Skeletal muscle satellite cell (primary cell): ENCODE results near the gene ZDHHC8.

Experiments used
- H3K27me3 ChIP-seq: 2 replicates; pipeline ENCODE4 v1.7.0; 2013; ENCODE audit warnings: low read length; ENCODE audit not compliant: control insufficient read depth, insufficient read depth
- H3K36me3 ChIP-seq: 2 replicates; pipeline ENCODE4 v1.7.0; 2013; ENCODE audit warnings: mild to moderate bottlenecking, control low read depth, low read length; ENCODE audit not compliant: insufficient read depth
- H3K4me1 ChIP-seq: 2 replicates; pipeline ENCODE4 v1.7.0; 2013; ENCODE audit warnings: low read length; ENCODE audit not compliant: control insufficient read depth, insufficient read depth
- H3K4me2 ChIP-seq: 2 replicates; pipeline ENCODE4 v1.7.0; 2013; ENCODE audit warnings: mild to moderate bottlenecking, low read length
- H3K4me3 ChIP-seq: 2 replicates; pipeline ENCODE4 v1.7.0; 2013; ENCODE audit warnings: low read length
- H3K9ac ChIP-seq: 2 replicates; pipeline ENCODE4 v1.7.0; 2013; ENCODE audit warnings: mild to moderate bottlenecking, low read depth, low read length, moderate library complexity
- H3K9me3 ChIP-seq: replicated peaks from 2 replicates; pipeline ENCODE4 v1.7.0; 2013; ENCODE audit warnings: mild to moderate bottlenecking, control low read depth, low read length

Gene ZDHHC8

DNA sequence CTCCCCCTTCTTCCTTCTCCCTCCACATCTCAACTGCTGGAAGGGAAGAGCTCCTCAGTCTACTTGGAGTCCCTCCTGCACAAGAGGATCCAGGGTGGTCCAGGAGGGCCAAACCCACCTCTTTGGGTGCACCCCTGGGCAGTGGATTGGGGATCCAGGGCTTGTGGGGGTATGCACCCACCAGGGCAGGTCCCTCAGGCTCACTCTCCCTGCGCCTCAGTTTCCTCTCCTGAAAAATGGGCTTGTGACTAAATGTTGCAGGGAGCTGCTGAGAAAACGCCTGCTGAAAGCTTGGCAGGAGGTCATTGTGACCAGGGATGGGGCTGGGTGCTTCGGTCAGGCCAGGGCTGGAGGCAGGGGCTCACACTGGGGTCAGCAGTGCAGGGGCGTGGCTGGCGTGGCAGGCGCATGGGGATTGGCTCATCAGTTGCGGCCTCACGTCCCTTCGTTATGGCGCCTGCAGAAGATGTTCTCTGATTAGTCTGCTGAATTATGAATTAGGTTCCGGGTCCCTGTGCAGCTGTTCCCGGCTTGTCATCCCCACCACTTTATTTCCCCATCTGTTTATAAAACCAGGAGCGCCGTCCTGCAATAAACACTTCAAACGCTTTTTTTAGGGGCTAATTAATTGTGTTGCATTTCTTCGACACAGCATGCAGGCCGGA, 44.9 kb downstream of the ZDHHC8 start:
- no peak overlapping the region for H3K4me3 ChIP-seq
- H3K4me2 ChIP-seq = no peak overlapping the region
- no peaks in the 10 kb centered on the region for H3K4me1 ChIP-seq
- H3K9me3 ChIP-seq = no peaks in the 10 kb centered on the region
- H3K9ac ChIP-seq = no peak overlapping the region
- no peaks in the 10 kb centered on the region for H3K36me3 ChIP-seq
- H3K27me3 ChIP-seq = peaks cover 17% of the 10 kb centered on the region

DNA sequence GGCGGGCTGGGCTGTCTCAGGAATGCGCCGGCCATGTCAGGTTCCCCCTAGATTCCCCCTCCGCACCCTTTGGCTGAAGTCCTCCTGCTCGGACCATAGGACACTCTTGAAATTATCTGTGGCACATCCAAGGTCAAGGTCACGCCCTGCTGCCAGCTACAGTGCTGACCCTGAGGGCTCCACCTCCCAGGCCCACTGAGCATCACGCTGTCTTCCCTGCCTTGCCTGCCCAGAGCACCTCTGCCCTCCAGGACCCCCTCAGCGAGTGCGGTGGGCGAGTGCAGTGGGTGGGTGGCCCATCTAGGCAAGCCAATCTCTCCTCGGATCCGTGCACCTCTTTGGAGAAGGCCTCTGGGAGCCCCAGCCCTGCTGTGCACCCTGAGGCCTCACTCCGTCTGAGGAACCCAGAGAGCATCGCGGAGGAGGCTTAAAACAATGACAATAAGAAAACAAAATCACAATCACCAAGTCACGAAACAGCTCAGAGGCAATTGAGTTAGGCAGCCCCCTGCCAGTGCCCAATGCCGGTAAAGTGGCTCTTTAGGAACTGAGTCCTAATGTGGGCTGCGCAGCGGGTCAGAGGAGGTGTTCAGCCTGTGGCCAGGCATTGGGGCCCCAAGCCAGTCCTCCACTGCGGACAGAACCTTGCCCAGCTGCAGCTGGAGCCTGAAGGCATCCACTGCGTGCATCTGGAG, 45.8 kb downstream of the ZDHHC8 start:
- peaks cover 14% of the 10 kb centered on the region for H3K27me3 ChIP-seq
- H3K4me1 ChIP-seq = no peaks in the 10 kb centered on the region
- no peaks in the 10 kb centered on the region for H3K36me3 ChIP-seq
- no peak overlapping the region for H3K4me2 ChIP-seq
- H3K4me3 ChIP-seq = no peak overlapping the region
- H3K9ac ChIP-seq = no peak overlapping the region
- no peaks in the 10 kb centered on the region for H3K9me3 ChIP-seq

GRCh38 chr22:20178075-20178914, 46.7 kb downstream of the ZDHHC8 start:
- Histone ChIP-seq H3K27me3 (peaks cover 14% of the 10 kb centered on the region), H3K4me3 (no peak overlapping the region), H3K9me3 (no peaks in the 10 kb centered on the region), H3K36me3 (no peaks in the 10 kb centered on the region), H3K9ac (no peak overlapping the region), H3K4me2 (no peak overlapping the region), H3K4me1 (no peaks in the 10 kb centered on the region)

DNA sequence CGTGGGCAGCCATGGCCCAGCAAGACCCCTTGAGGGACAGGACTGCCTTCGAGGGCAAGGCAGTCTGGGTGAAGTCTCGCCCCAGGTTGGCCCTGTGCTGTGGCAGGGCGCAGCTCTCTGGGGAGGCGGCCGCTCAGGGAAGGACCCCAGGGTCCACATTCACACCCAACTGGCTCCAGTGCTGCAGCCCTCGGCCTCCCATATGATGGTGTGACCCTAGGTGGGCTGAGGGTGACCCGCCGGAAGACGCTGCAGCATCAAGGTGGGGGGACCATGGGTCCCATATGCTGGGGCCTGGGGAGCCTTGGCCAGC, 47.3 kb downstream of the ZDHHC8 start:
- Histone ChIP-seq H3K9ac (no peak overlapping the region), H3K4me1 (no peaks in the 10 kb centered on the region), H3K27me3 (peaks cover 14% of the 10 kb centered on the region), H3K9me3 (no peaks in the 10 kb centered on the region), H3K4me2 (no peak overlapping the region), H3K36me3 (no peaks in the 10 kb centered on the region), H3K4me3 (no peak overlapping the region)

DNA sequence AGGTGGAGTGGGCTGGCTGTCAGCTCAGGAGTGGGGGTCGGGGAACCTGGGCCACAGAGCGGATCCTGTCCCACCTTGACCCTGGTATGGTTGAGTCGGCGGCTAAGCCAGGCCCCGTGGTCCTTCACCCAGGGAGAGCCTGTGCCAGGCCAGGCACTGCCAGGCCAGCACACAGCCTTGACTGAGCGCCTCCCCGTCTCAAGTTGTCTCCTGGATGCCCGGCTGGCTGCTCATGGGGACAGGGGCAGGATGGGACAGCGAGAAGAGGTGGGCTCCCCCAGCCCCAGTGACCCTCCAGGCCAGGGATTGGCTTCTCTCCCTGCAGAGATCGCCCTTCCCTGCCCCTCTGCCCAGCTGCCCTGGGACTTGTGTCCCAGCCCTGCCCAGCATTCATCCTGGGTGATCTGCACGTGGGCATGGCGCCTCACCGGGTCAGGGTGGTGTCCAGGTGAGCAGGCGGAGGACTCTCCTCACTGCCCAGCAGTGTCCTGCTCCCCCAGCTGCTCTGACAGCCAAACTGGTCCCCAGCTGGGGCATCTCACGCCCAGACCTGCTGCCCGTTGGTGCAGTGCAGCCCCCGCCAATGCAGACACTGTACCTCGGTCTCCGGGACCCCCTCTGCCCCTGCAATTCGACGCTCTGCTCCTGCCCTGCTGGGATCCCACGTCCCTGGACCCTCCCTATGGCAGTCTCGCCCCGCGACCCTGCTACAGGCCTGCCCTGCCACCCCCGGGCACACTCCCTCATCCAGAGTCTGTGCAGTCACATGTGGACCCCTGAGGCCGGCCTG, 48.0 kb downstream of the ZDHHC8 start:
- Histone ChIP-seq H3K36me3 (no peaks in the 10 kb centered on the region), H3K4me1 (no peaks in the 10 kb centered on the region), H3K27me3 (peaks cover 14% of the 10 kb centered on the region)

DNA sequence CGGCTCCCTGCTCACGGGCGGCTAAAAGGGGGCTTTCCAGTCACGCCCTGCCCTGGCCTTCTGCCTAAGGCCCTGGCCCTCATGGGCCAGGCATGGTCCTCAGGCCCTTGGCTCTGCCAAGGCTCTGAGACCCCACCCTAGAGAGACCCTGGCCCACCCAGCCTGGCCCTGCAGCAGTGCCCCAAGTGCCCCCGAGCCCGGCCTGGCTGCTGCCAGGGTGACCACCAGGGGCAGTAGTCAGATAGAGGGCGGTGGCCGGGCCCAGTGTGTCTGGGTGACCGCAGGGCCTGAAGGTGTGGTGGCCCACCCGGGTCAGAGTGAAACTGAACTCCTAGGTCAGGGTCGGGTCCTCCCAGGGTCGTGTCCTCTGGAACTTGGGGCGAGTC, 48.6 kb downstream of the ZDHHC8 start:
- no peaks in the 10 kb centered on the region for H3K36me3 ChIP-seq
- no peak overlapping the region for H3K4me2 ChIP-seq
- peaks cover 14% of the 10 kb centered on the region for H3K27me3 ChIP-seq
- H3K4me3 ChIP-seq = no peak overlapping the region
- H3K9ac ChIP-seq = no peak overlapping the region
- no peaks in the 10 kb centered on the region for H3K4me1 ChIP-seq
- H3K9me3 ChIP-seq = no peaks in the 10 kb centered on the region

More for the DNA sequence above, 48.0 kb downstream of the ZDHHC8 start:
- Histone ChIP-seq H3K4me2 (no peak overlapping the region), H3K9ac (no peak overlapping the region), H3K4me3 (no peak overlapping the region), H3K9me3 (no peaks in the 10 kb centered on the region)

DNA sequence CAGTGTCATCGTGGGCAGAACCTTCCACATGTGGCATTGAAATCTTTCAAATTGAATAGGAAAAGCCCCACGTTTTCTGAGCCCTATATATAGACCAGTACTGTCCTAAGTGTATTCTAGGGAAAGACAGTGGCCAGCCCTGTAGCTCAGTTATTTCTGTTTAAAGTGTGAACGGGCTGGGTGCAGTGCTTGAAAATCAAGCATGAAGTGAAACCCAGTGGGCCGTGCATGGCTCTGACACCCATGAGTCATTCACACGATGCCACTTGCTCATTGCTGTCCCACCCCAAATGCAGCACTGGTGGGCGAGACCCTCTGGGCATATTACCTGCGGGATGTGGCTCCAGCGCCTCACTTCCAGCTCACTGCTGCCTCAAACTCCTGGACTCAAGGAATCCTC, 49.0 kb downstream of the ZDHHC8 start:
- Histone ChIP-seq H3K9ac (no peak overlapping the region), H3K27me3 (peaks cover 14% of the 10 kb centered on the region), H3K4me1 (no peaks in the 10 kb centered on the region), H3K4me2 (no peak overlapping the region), H3K36me3 (no peaks in the 10 kb centered on the region), H3K9me3 (no peaks in the 10 kb centered on the region), H3K4me3 (no peak overlapping the region)

DNA sequence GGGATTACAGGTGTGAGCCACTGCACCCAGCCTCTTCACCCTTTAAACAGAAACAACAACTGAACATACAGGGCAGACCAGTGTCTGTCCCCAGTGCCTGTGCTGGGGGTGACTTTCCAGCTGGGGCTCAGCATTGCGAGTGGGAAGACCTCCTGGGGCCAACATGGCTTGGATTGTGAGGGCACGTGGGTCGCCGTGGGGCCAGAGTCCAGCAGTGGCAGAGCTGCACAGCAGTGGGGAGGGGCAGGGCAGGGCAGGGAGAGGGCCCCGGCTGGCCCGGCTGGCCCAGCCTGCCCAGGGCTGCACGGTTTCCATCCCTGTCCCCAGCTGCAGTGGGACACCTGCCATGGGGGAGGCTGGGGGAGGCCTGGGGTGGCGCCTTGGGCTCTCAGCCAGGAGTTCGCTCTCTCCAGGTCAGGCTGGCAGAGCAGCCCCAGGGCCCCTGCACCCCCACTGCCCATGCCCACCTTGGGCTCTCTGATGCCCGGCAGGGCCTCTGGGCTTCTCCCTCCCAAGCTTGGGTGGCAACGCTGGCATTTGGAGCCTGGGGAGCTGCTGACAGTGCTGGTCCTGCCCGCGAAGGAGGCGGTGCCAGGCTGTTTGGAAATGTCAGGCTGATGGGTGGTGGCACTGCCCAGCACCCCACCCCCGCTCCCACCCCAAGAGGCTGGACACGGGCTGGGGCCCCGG, 49.7 kb downstream of the ZDHHC8 start:
- Histone ChIP-seq H3K9ac (no peak overlapping the region), H3K4me2 (no peak overlapping the region), H3K4me1 (no peaks in the 10 kb centered on the region), H3K9me3 (no peaks in the 10 kb centered on the region), H3K36me3 (no peaks in the 10 kb centered on the region), H3K27me3 (peaks cover 12% of the 10 kb centered on the region), H3K4me3 (no peak overlapping the region)

GRCh38 chr22:20181884-20182236, 50.3 kb downstream of the ZDHHC8 start:
- Histone ChIP-seq H3K27me3 (peaks cover 10% of the 10 kb centered on the region), H3K9me3 (no peaks in the 10 kb centered on the region)

DNA sequence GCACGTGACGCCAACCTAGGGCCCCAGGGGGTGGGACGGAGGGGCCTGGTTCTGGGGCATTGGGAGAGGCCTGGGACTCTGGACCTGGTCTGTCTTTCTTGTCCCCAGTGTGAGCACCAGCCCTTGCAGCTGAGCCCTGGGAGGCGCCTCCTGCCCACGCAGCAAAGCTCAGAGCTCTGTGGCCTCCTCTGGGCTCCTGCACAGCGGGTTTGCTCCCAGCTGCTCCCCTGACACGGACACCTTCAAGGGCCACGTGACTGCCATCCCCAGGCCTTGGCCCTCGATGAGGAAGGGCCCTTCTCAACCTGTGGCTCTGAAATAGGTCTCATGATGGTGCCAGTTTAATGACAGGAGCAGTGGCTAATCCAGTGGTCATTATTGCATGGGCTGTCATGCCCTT, 50.8 kb downstream of the ZDHHC8 start:
- H3K9ac ChIP-seq = no peak overlapping the region
- H3K9me3 ChIP-seq = no peaks in the 10 kb centered on the region
- H3K36me3 ChIP-seq = no peaks in the 10 kb centered on the region
- no peaks in the 10 kb centered on the region for H3K4me1 ChIP-seq
- H3K4me2 ChIP-seq = no peak overlapping the region
- H3K4me3 ChIP-seq = no peak overlapping the region
- peaks cover 5% of the 10 kb centered on the region for H3K27me3 ChIP-seq

More at GRCh38 chr22:20181884-20182236, 50.3 kb downstream of the ZDHHC8 start:
- no peaks in the 10 kb centered on the region for H3K4me1 ChIP-seq
- H3K4me2 ChIP-seq = no peak overlapping the region
- H3K36me3 ChIP-seq = no peaks in the 10 kb centered on the region
- no peak overlapping the region for H3K9ac ChIP-seq
- H3K4me3 ChIP-seq = no peak overlapping the region

DNA sequence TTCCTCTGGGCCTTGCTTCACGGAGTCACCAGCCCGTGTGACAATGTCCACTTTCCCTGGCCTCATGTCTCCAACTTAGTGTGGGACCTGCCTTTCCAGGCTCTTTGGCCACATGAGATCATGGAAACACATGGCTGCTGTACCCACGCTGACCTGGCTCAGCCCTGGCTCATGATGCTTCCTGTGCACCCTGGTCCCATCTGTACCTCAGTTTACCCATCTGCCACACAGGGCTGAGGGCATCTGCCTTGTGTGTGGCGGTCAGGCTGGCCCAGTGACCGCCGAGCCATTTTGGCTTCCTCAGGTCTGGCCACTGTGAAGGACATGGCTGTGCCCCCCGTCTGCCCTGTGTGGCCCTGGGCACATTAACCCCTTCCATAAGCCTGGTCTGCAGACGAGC, 51.5 kb downstream of the ZDHHC8 start:
- H3K36me3 ChIP-seq = no peaks in the 10 kb centered on the region
- no peak overlapping the region for H3K4me3 ChIP-seq
- peaks cover 2% of the 10 kb centered on the region for H3K27me3 ChIP-seq
- no peaks in the 10 kb centered on the region for H3K4me1 ChIP-seq
- H3K9ac ChIP-seq = no peak overlapping the region
- H3K9me3 ChIP-seq = no peaks in the 10 kb centered on the region
- no peak overlapping the region for H3K4me2 ChIP-seq
